Choroid plexus epithelial cell (primary cell): Measurements from ENCODE around the gene HS6ST3.
A peak's percentile ranks its signal among the peaks of the same experiment; 100 is the strongest.

ENCODE experiments used
- DNase-seq: peaks from one replicate; pipeline ENCODE4 v3.0.0-alpha.2; 2010; ENCODE audit warnings: low read depth
- H3K4me3 ChIP-seq: 2 replicates; pipeline ENCODE4 v1.5.1; 2011; ENCODE audit warnings: low read depth, mild to moderate bottlenecking, control low read depth, low read length, moderate library complexity
- CTCF ChIP-seq: conservative IDR thresholded peaks from 2 replicates; pipeline ENCODE4 v1.5.1; 2011; ENCODE audit warnings: low read depth, mild to moderate bottlenecking, control low read depth, inconsistent platforms, low read length, moderate library complexity

The HS6ST3 gene

GRCh38 chr13:96229356-96229755 is 139.4 kb downstream of the HS6ST3 start:
- peak; percentile 14 for DNase-seq
- peak; percentile 28 for TF ChIP-seq CTCF

GRCh38 chr13:96238241-96238640 is 148.3 kb downstream of the HS6ST3 start:
- H3K4me3 ChIP-seq = no peak overlapping the region
- DNase-seq = no peak
- no peak for TF ChIP-seq CTCF

More at GRCh38 chr13:96229356-96229755, 139.4 kb downstream of the HS6ST3 start:
- H3K4me3 ChIP-seq = no peak overlapping the region

GRCh38 chr13:96238861-96239260 is 149.0 kb downstream of the HS6ST3 start:
- no peak overlapping the region for H3K4me3 ChIP-seq
- TF ChIP-seq CTCF = no peak
- DNase-seq = no peak

DNA sequence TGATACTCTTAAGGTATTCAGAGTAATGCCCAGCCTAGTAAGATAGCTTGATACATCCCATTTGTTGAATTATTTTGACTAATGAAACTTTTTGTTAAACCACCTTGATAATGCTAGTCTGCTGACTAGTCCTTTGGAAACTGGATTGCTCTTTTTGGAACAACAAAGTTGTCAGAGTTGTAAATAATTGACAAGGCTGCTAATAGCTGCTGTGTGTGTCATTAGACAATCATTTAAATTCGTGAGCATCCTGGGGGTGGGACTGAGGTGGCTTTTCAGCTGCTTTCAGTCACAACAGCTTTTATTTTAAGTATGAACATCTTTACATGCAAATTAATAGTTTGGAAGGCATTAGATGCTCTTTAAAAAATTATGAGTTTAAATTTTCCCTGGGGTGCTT is 153.5 kb downstream of the HS6ST3 start:
- DNase-seq = no peak
- no peak for TF ChIP-seq CTCF
- no peak overlapping the region for H3K4me3 ChIP-seq

DNA sequence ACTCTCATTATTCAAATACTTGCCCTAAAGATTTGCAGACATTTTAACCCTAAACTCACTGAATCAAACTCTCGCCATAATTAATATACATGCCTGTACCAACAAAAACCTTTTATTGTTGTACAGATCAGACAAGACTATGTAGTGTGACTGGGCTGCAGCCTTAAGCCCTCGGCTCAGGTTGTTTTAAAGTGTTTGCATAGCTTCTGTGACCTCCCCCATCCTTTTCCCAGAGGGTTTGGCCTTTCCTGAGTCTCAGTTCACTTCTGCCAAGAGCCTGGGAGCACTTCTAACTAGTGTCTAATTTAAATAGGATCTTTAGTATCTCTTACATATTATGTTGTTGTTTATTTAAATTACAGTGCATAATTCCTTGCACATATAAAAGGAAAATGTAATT is 158.2 kb downstream of the HS6ST3 start:
- no peak for DNase-seq
- no peak for TF ChIP-seq CTCF
- H3K4me3 ChIP-seq = no peak overlapping the region

GRCh38 chr13:96248996-96249395 is 159.1 kb downstream of the HS6ST3 start:
- TF ChIP-seq CTCF = no peak

GRCh38 chr13:96252903-96253302 is 163.0 kb downstream of the HS6ST3 start:
- no peak for DNase-seq
- TF ChIP-seq CTCF = no peak
- no peak overlapping the region for H3K4me3 ChIP-seq

More at GRCh38 chr13:96248996-96249395, 159.1 kb downstream of the HS6ST3 start:
- no peak for DNase-seq
- no peak overlapping the region for H3K4me3 ChIP-seq
